ENCODE results near the gene RECK.

RECK gene

GRCh38 chr9:36161187-36161586 is 124.5 kb downstream of the RECK start:
- POLR2A ChIA-PET = interaction anchor here (0.6 kb wide), 1 partner anchor 29 kb away, joined by 3 read pairs; the partner anchor contains the start of gene CLTA
- CTCF ChIA-PET = interaction anchor here (7.1 kb wide), 1 partner anchor 9 kb away, joined by 103 read pairs; no protein-coding TSS in a partner anchor
- no peak overlapping the region for H3K4me3 ChIP-seq (ENCODE audit: low read depth, low read length)
- no peak for TF ChIP-seq CTCF (IDR thresholded peaks at IDR 0.05; ENCODE audit: insufficient read depth, low read length, missing control alignments)
- DNase-seq (ENCODE audit: low read depth, low spot score) = no peak

GRCh38 chr9:36162211-36162738 is 125.6 kb downstream of the RECK start:
- ChIA-PET POLR2A (no interaction called here), CTCF (interaction anchor here (3.3 to 7.1 kb wide), 4 partner anchors 10 to 28 kb away, joined by 21 to 103 read pairs (median 40); partner anchors contain the start of genes CLTA and GLIPR2)
- no peak overlapping the region for H3K4me3 ChIP-seq (ENCODE audit: low read depth, low read length)
- no peak for DNase-seq (ENCODE audit: low read depth, low spot score)
- TF ChIP-seq CTCF (IDR thresholded peaks at IDR 0.05; ENCODE audit: insufficient read depth, low read length, missing control alignments) = no peak

- H3K4me3 ChIP-seq (ENCODE audit: low read depth, low read length) = no peak overlapping the region
- TF ChIP-seq CTCF (IDR thresholded peaks at IDR 0.05; ENCODE audit: insufficient read depth, low read length, missing control alignments) = no peak
- POLR2A ChIA-PET = interaction anchor here (0.6 to 2.3 kb wide), 10 partner anchors 9 to 336 kb away, joined by 3 to 12 read pairs (median 3); partner anchors contain the start of genes CLTA and RECK
- DNase-seq (ENCODE audit: low read depth, low spot score) = no peak
- CTCF ChIA-PET = interaction anchor here (1.3 to 7.1 kb wide), 8 partner anchors 11 to 208 kb away, joined by 4 to 103 read pairs (median 18); partner anchors contain the start of genes CLTA and GLIPR2
Measured at GRCh38 chr9:36163049-36163785, 126.5 kb downstream of the RECK start.

GRCh38 chr9:36163786-36164170 is 127.1 kb downstream of the RECK start:
- H3K4me3 ChIP-seq (ENCODE audit: low read depth, low read length) = no peak overlapping the region
- ChIA-PET CTCF (interaction anchor here (1.2 to 7.1 kb wide), 10 partner anchors 11 to 209 kb away, joined by 3 to 103 read pairs (median 14); partner anchors contain the start of genes CLTA and GLIPR2), POLR2A (interaction anchor here (0.8 to 2.3 kb wide), 8 partner anchors 9 to 134 kb away, joined by 3 to 12 read pairs (median 3); partner anchors contain the start of gene CLTA)
- no peak for DNase-seq (ENCODE audit: low read depth, low spot score)
- no peak for TF ChIP-seq CTCF (IDR thresholded peaks at IDR 0.05; ENCODE audit: insufficient read depth, low read length, missing control alignments)

GRCh38 chr9:36164372-36164771 is 127.7 kb downstream of the RECK start:
- no peak for TF ChIP-seq CTCF (IDR thresholded peaks at IDR 0.05; ENCODE audit: insufficient read depth, low read length, missing control alignments)
- ChIA-PET CTCF (interaction anchor here (1.2 to 7.1 kb wide), 12 partner anchors 11 to 212 kb away, joined by 3 to 103 read pairs (median 10); partner anchors contain the start of genes CLTA and GLIPR2), POLR2A (interaction anchor here (0.8 to 2.3 kb wide), 3 partner anchors 16 to 135 kb away, joined by 3 to 12 read pairs (median 3); no protein-coding TSS in a partner anchor)
- H3K4me3 ChIP-seq (ENCODE audit: low read depth, low read length) = no peak overlapping the region
- no peak for DNase-seq (ENCODE audit: low read depth, low spot score)

GRCh38 chr9:36164989-36165388 is 128.3 kb downstream of the RECK start:
- POLR2A ChIA-PET = interaction anchor here (0.5 to 2.3 kb wide), 3 partner anchors 16 to 124 kb away, joined by 3 to 12 read pairs (median 3); no protein-coding TSS in a partner anchor
- CTCF ChIA-PET = interaction anchor here (1.1 to 7.1 kb wide), 18 partner anchors 10 to 213 kb away, joined by 3 to 103 read pairs (median 9); partner anchors contain the start of genes CLTA and GLIPR2
- TF ChIP-seq CTCF (IDR thresholded peaks at IDR 0.05; ENCODE audit: insufficient read depth, low read length, missing control alignments) = no peak
- H3K4me3 ChIP-seq (ENCODE audit: low read depth, low read length) = no peak overlapping the region
- no peak for DNase-seq (ENCODE audit: low read depth, low spot score)

Measured in AG04449 (cell line).